ENCODE data around the gene AK3.

The AK3 gene

DNA sequence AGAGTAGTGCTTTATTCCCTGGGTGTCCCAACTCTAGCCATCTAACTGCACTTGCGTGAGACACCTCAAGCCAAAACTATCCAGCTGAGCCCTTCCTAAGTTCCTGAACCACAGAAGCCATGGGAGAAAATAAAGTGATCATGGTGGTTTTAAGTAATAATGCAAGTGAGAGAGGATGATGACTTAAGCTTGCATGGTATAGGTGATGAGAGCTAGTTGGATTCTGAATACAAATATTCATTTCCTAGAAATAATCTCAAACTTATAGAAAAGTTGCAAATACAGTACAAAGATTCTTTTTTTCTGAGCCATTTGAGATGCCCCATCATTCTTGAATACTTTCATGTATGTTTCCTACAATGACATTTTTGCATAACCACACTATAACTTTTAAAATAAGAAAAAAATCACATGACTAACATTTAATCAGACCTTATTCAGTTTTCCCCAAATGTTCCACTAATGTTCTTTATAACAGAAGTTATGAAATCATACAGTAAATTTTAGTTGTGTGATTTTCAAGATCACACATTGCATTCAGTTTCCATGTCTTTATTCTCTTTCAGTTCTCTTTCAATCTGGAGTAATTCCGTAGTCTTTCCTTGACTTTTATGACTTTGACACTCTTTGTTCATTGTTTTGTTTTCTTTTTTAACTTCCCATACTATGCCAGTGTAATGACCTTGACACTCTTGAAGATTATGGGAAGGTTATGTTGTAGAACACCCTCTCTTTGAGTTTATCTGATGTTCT, 5.5 kb upstream of the AK3 start:
- no peak for DNase-seq

DNA sequence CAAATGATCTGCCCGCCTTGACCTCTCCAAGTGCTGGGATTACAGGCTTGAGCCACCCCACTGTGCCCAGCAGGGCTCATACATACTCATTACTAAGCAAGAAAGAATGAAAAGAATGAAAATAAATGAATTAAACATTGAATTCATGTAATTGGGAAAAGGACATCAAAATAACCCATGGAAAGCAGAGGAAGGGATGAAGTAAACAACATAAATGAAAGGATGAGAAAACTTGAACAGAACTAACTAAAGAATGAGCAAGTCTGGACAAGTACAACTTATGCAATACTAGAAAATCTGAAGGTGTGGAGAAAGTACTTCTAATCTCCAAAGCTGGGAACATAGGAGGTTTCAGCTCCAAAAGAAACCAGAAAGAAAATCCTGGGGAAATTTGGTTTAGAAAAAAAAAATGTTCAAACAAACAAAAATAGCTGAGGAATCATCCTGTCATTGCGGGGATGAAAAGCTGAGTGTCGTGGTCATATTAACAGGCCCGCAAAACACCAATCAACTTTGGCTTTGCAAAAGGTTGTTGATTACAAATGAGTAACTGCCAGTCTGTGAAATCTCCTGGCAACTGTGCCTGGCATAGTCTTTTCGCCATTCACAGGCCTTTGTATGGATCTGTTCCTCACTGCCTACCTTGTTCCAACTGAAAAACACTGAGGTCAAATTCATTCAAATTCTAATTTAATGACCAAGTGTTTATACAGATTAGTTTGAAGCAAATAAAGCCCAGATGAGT, 2.3 kb upstream of the AK3 start:
- DNase-seq, result no peak

DNA sequence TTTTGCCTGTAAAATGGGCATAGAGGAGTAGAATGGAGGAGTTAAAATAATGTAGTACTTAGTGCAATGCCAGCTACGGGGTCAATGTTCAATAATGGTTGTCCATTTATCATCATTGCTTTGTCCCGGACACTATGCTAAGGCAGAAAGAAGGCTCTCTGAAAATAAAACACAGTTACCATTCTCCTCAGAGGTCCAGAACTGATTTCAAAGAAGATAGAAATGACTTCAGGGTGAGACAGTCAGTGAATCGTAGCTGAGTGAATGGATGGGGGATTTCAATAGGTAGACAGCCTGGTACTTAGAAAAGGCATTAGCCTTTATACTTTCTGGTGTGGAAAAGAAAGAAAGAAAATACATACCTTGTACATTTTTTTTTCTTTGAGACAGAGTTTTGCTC, 1.2 kb upstream of the AK3 start:
- no peak for DNase-seq

DNA sequence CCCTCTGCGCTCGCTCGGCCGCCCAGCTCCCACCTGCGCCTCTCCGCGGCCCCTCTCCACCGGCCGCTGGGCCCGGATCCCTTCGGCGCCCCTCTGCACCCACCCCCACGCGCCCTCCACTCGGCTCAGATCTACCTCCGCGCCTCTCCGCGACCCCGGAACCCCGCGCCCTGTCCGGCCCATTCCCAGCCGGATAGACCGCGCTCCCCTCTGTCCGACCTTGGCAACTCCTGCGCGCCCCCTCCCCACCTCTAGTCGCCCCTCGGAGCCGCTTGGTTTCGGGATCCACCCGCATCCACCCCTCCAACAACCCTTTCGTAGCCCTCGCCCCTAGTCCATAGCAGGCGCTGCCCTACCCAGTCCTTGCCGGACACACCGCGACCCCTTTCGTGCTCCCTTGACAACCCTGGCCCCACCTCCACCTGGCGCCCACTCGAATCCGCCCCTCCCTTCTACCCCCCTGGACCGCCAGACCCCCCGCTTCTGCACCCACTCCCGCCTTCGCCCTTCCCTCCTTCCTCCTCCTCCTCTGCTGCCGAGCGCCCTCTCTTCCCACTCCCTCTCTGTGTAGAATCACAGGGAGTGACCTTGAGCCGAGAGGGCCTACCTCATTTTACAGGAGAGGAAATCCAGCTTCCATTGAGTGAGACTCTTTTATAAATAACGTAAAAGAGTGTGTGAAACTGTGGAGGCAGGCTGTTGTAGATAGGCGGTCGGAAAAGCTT, 525 bp upstream of the AK3 start:
- peak; percentile 44 for DNase-seq

DNA sequence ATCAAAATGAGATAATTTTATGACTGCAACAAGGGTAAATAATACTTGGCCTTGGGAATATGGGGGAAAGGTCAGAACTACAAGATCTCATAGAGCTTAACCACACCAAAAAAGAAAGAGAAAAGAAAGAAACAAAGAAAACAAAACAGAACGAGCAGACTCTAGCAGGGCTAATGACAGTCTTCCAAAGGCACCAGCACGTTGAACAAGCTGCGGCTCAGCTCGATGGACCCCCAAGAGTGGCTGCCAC, 689 bp downstream of the AK3 start:
- DNase-seq, result no peak

DNA sequence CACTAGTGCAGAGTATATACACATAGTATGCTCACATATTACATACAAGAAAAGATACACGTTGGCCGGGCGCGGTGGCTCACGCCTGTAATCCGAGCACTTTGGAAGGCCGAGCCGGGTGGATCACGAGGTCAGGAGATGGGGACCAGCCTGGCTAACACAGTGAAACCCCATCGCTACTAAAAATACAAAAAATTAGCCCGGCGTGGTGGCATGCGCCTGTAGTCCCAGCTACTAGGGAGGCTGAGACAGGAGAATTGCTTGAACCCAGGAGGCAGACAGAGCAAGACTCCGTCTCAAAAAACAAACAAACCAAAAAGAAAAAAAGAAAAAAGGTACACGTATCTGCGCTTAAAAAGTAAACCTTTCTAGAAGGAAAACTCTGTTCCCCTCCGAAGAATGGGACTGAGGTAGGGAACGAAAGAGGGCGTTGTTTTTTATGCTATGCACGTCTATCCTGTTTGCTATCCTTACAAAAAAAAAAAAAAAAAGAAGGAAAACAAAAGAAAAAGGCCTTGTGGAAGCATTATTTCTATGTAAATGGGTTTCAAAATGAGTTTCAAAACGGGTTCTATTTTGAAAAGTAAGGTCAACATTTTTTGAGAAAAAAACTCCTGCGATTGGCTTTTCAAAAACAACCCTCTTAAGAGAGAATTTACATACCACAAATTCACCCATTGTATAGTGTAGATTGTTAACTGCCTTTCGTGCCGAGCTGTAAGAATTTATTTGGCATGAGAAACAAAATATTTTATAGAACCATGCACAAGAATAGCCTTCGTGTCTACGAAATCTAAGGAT, 1.2 kb downstream of the AK3 start:
- no peak for DNase-seq

DNA sequence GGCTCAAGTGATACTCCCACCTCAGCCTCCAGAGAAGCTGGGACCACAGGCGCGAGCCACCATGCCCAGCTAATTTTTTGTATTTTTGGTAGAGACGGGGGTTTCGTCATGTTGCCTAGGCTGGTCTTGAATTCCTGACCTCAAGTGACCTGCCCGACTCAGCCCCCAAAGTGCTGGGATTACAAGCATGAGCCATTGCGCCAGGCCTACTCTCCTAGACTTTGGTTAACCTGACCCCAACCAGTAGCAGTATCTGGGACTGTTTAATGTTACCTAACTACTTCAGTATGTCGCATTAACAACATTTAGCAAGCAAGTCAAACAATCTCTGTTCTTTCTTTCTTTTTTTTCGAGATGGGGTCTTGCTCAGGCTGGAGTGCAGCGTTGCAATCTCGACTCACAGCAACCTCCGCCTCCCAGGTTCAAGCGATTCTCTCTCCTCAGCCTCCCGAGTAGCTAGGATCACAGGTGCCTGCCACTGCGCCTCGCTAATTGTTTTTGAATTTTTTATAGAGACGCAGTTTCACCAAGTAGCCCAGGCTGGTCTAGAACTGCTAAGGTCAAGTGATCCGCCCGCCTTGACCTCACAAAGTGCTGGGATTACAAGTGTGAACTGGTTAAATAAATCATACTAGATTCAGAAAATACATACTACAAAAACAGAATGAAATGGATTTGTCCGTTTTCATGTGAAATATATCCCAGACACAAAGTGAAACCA, 2.0 kb downstream of the AK3 start:
- no peak for DNase-seq

DNA sequence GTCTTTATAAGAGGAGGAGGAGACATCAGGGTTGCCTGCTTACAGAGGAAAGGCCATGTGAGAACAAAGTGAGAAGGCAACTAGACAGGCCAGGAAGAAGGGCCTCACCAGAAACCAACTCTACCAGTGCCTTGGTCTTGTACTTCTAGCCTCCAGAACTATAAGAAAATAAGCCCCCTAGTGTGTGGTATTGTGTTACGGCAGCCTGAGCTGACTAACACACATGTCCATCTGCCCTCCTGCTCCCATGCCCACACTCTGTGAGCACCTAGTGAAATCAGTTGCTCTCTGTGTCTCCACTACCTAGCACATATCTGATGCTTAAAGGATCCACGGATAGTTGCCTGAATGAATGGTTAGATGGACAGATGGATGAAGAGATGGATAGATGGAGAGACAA, 6.9 kb downstream of the AK3 start:
- no peak for DNase-seq

DNA sequence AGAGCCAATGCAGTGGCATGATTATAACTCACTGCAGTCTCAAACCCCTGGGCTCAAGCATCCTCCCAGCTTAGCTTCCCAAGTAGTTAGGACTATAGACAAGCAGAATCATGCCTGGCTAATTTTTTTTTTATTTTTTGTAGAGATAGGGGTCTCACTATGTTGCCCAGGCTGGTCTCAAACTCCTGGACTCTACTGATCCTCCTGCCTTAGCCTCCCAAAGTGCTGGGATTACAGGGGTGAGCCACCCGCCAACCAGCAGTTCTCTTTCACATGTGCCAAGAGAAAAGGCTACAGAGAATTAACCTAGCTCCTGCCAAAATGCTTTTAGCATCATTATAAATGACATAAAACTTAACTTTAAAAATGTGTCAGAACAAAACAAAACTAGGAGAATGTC, 8.1 kb downstream of the AK3 start:
- DNase-seq, result no peak

DNA sequence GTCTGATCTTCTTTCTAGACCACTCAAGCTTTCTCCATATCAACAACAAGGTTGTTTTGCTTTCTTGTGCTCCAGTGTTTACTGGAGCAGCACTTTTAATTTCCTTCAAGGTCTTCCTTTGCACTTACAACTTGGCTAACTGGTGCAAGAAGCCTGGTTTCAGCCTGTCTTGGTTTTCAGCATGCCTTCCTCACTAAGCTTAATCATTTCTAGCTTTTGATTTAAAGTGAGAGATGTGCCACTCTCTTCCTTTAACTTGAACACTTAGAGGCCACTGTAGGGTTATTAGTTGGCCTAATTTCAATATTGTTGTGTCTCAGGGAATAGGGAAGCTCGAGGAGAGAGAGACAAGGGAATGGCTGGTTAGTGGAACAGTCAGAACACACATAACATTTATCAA, 13.4 kb downstream of the AK3 start:
- DNase-seq, result no peak

DNA sequence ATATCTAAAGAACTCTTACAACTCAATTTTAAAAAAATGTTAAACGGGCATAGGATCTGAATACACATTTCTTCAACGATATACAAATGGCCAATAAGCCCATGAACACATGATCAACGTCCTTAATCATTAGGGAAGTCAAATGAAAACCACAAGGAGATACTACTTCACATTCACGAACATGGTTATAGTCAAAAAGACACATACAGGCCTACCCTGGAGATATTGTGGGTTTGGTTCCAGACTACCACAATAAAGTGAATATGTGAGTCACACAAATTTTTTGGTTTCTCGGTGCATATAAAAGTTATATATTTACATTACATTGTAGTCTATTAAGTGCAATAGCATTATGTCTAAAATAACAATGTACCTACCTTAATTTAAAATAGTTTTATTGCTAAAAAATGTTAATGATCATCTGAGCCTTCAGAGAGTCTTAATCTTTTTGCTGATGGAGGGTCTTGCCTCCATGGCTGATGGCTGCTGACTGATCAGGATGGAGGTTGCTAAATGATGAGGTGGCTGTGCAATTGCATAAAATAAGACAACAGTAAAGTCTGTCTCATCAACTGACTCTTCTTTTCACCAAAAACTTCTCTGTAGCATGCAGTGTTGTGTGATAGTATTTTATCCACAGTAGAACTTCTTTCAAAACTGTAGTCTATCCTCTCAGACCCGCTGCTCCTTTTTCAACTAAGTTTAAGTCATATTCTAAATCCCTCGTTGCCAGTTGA, 15.1 kb downstream of the AK3 start:
- DNase-seq, result no peak

DNA sequence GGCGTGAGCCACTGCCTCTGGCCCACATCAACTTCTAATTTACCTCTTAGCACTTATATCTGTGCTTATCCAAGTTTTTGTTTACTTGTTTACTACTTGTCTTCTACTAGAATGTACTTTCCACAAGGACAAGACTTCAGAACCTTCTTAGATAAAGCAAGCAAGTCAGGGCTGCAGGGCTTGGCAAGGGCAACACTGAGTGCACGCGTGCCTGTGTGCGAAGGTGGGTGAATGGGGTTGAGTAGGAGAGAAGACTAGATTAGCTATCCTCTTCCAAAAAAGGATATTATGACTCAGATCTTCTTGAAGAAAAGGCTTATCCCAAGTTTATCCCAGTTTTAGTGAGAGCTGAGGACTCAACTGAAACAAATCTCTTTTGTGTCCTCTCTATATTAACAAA, 19.3 kb downstream of the AK3 start:
- no peak for DNase-seq

DNA sequence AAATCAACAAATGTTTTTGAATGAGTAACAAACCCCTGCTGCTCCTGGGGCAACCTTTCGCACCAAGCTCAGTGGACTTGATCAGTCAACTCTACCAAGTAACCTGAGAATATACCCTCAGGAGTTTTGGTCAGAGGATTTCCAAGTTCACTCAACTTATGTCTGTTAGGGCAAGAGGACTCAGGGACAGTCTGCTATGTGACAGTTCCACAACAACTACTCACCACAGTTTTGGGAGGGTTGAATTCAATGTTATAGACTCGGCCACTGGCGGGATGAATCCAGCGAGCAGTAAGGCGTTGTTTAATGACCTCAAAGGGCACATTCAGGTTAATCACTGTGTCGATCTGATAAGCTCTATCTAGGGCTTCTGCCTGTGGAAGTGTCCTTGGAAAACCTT, 22.1 kb downstream of the AK3 start:
- no peak for DNase-seq

DNA sequence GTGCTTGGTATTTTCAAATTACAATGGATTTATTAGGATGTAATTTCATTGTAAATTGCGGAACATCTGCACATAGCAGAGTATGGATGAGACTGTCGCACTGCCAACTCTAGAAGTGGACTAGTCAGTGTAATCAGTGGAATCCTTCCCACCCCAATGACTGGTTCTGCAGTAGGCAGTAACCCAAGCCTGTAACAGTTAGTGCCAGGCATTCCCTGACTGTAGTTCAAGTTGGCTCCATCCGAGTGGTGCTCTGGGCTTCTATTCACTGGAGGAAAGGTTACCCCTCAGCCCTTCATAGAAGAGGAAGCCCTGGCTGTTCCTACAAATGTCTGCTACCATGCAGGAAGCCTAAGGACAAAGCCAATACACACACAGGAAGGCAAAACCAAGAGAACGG, 23.2 kb downstream of the AK3 start:
- DNase-seq, result no peak

DNA sequence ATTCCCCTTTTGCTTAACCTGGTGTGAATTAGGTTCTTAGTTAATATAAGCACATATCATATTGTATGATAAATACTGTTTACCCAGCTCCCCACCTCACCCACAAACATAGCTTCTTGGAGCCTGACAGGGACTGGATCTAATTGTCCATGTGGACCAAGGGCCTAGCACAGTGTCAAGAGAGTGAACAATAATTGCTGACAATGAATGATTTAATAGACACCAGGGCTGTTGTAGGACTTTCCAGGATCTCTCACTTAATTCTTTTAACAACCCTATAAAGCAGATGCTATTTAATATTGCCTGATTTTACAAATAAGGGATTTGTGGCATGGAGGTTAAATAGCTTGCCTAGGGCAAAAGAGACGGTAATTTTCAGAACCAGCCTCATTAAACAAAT, 24.8 kb downstream of the AK3 start:
- DNase-seq, result no peak

DNA sequence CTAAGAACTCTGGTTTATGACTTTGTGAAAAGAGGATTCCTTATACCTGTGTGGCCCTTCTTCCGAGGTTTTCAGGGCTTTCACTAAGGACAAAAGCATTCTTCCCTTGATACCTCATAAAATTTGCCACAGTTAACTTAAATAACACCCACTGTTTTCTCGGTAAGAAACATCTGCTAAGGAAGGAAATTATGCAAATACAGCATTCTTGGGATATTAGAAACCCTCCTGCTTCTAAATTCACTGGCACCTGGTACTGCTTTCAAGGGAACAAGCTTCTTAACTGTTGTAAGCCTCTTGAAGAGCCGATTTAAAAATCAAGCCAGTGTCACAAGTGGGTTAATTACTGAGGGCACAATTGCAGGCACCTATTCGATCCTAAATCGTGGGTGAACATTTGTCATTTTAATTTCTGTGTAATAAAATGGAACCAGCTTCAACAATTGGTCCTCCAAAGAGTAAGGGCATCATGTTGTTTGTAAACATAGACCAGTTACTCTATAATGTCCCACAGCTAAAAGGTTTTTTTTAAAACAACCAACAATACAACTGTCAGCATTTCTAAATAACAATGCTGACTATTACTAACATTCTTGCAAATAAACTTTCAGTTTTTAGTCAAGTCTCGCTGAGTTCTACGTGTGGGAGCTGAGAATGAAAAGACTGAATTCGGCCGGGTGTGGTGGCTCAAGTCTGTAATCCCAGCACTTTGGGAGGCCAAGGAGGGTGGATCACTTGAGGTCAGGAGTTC, 26.6 kb downstream of the AK3 start:
- DNase-seq, result no peak

DNA sequence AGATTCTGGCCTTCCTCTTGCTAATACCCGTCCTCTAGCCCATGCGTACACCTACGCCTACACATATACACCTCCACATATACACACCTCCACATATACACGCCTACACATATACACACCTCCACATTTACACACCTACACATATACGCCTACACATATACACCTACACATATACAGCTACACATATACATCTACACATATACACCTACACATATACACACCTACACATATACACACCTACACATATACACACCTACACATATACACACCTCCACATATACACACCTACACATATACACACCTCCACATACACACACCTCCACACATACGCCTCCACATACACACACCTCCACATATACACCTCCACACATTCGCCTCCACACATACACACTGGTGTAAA, 27.2 kb downstream of the AK3 start:
- DNase-seq, result no peak

DNA sequence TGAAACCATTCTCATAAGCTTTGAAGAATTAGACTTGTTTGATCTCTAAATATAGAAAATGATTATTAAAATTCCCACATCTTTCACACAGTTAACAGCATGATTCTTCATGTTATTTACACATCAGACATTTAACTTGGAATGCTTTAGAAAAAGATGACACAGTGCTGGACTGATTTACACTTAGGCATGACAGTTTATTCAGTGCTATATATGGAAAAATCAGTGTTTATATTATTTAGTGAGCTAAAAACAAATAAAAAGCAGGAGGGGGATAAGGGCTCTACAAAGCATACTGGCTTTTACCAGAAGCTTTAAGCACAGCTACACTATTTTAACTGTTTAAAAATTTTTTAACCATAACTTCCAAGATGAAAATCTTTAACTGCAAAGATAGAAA, 31.6 kb downstream of the AK3 start:
- no peak for DNase-seq

DNA sequence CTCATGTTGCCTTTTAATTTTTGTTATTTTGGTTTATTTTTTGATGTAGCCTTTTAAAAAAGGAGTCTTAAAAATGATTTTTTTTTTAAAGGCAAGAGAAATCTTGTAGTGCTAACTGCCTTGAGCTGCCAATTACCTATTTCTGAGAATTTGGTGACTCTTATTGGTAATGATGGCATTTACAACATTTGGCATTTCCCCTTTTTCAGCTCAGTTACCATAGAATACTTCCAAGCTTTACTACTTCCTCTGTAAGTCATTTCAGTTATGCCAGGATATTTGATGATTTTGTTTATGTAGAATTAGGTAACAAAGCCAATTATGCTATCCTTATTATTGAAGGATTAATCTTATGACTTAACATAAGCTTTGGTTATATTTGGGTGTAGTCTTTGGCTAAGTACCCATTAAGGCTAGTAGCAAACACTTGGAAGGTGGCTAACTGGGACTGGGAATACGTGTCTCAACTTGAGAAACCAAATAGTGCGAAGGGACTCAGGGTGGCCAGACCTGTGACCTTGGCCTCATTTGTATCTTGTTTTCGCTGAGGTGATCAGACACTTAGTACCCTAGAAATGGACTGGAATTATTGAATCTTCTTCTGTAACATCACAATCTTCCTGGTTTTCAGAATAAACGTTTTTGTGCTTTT, 33.9 kb downstream of the AK3 start:
- DNase-seq, result no peak

DNA sequence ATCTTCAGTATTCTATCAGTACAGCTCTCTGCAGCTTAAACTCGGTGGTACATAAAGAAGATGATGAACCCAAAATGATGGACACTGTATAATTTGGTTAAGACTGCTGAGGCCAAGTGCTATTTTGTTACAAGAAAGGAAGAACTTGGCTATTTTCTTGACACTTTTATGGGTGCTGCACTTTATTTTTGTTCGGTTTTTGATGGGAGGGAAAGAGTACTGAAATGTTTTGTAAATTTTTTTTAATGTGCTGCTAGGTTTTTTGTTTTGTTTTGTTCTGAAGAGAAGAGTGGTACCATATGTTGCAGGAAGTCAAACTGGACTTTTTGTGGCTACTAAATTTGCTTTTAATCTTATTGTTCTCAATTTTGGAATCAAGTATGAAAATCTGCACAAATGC, 35.0 kb downstream of the AK3 start:
- DNase-seq, result no peak

DNA sequence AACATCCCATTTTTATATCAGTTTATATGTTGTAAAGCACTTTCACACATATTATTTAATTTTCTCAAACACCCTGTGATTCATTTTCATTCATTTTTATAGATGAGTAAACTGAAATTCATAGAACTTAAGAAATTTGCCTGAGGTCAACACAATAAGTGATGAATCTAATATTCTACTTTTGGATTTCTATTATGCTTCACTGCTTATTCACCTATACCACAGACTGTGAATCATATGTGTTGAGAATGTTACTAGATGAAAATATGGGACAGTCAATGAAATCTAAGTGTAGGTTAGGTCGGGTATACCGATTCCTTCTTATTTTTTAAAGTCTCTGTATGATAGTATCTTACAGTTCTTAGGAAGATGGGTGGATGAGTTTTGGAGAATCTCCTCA, 36.9 kb downstream of the AK3 start:
- no peak for DNase-seq
